Heart right ventricle (tissue), 16 donors: ENCODE data around the gene TNFRSF1B. TPM values are rescaled to one million over a fixed set of nuclear protein-coding genes. Genes with fewer than 3 reads are reported as not detected.

Source experiments
- ATAC-seq, 8 donors: fragments of 200-7000 bp; cut with Tn5 transposase; one replicate each; pipeline ENCODE4 v1.9.1; 2020; ENCODE audit warnings: mild to moderate bottlenecking in 8 of 8, moderate library complexity in 8 of 8, moderate number of reproducible peaks in 1 of 8
- DNase-seq, 2 donors: peaks; one replicate each; pipeline ENCODE4 v3.0.0-alpha.2; 2020
- H3K27ac ChIP-seq, 10 donors: fragments of 200-600 bp; sonication (generic) in 2 of 10; one replicate each; pipeline versions ENCODE4 v1.5.0 to v1.8.0; 2020 to 2022; ENCODE audit warnings: mild to moderate bottlenecking in 3 of 10
- H3K27me3 ChIP-seq, 7 donors: fragments of 200-600 bp; one replicate each; pipeline ENCODE4 v1.8.0; 2021 to 2022; ENCODE audit warnings: mild to moderate bottlenecking in 2 of 7
- H3K36me3 ChIP-seq, 9 donors: fragments of 200-600 bp; sonication (generic) in 1 of 9; one replicate each; pipeline versions ENCODE4 v1.5.0 to v1.8.0; 2020 to 2022; ENCODE audit warnings: mild to moderate bottlenecking in 2 of 9
- H3K4me1 ChIP-seq, 9 donors: fragments of 200-600 bp; sonication (generic) in 1 of 9; one replicate each; pipeline versions ENCODE4 v1.5.0 to v1.8.0; 2020 to 2022; ENCODE audit warnings: mild to moderate bottlenecking in 4 of 9
- H3K4me3 ChIP-seq, 10 donors: fragments of 200-600 bp; sonication (generic) in 2 of 10; one replicate each; pipeline versions ENCODE4 v1.5.0 to v1.8.0; 2020 to 2022; ENCODE audit warnings: mild to moderate bottlenecking in 7 of 10, moderate library complexity in 2 of 10
- H3K9me3 ChIP-seq, 11 donors: fragments of 200-600 bp in 10 of 11; sonication (generic) in 2 of 11; one replicate each; pipeline versions ENCODE4 v1.5.0 to v1.8.0; 2013 to 2022; ENCODE audit warnings: mild to moderate bottlenecking in 2 of 11, control low read depth in 1 of 11, moderate library complexity in 1 of 11
- CTCF ChIP-seq, 9 donors: fragments of 200-600 bp; sonication (generic) in 2 of 9; IDR thresholded peaks; one replicate each; pipeline versions ENCODE4 v1.5.0 to v1.8.0; 2021 to 2022; ENCODE audit warnings: antibody characterized with exemption in 9 of 9, mild to moderate bottlenecking in 5 of 9, moderate library complexity in 1 of 9
- WGBS, 2 donors: extraction: QIAGEN DNeasy Blood & Tissue Kit; methylation state at CpG; one replicate each; pipeline ENCODE4 v1.1.7; 2013; ENCODE audit warnings: inconsistent platforms in 1 of 2; 5-methylcytosine and 5-hydroxymethylcytosine counted together
- intact Hi-C, 10 donors: fragments of 100-400 bp; cut with DNase I; formaldehyde crosslinking; loops; one replicate each; pipeline versions ENCODE4 v1.11.1 to v1.14.2; 2022
- polyA plus RNA-seq, 2 donors: library from polyadenylated mRNA; stranded (reverse); fragments of 200-250 nt; gene quantifications; one replicate each; pipeline ENCODE4 v1.2.3, GENCODE V29; 2013
- total RNA-seq, 10 donors: library from RNA; stranded (reverse); fragmentation: NEBNext Ultra II Directional in 3 of 10; extraction: Animal tissue kit (Norgen Biotek cat#: 25700) in 3 of 10; gene quantifications; one replicate each; pipeline versions ENCODE4 v1.2.1 to v1.2.4, GENCODE V29; 2021 to 2023
- donor health status: Arrhythmogenic right ventricular cardiomyopathy.
- donor health status: ischemic (EF 13 %, LVEDD 7.1; RV severe dilation, severe dysfunction).
- donor health status: healthy with polysubstance abuse.
- donor health status: DM: no; HTN: yes; CAD: no.
- donor health status: DM: no; HTN: no; CAD: no.
- donor health status: ischemic (EF 25% LVEDD 6.9; RV normal size, moderate dysfunction).
- donor health status: ischemic (EF 25% LVEDD 5.7; RV mildly dilated, moderate dysfunction).
- donor health status: healthy.
- donor health status: DM: yes; HTN: yes; CAD: no.
- donor health status: Ischemic cardiomyopathy.
- donor health status: ischemic (EF 35%, LVEDD 5.7; RV mildly dilated, moderate dysfunction).
- donor health status: nonischemic (EF 11% LVEDD 7.7; RV severe dilation, severe dysfunction).
- donor health status: DM: yes; HTN: yes; CAD: no.
- donor health status: PGD.
- donor health status: ischemic (EF 29% LVEDD 5.4; RV normal size, mild dysfunction).
- donor health status: nonischemic (EF 23%, LVEDD 6.1; RV moderate dilation, normal function).

Gene TNFRSF1B
- total and polyA plus RNA-seq, 12 donors, result 8.0 to 55.4 (median 15.2) TPM

GRCh38 chr1:12159816-12160215 is 7.0 kb upstream of the TNFRSF1B start:
- Histone ChIP-seq H3K4me3 (no peak overlapping the region), H3K27me3 (no peaks in the 10 kb centered on the region), H3K36me3 (no peaks in the 10 kb centered on the region), H3K27ac (peak overlapping the region in 2 of 10 donors; percentile 41 to 96), H3K4me1 (peaks cover 12 to 84% (median 25%) of the 10 kb centered on the region in 9 donors), H3K9me3 (no peaks in the 10 kb centered on the region)
- DNase-seq (no peak), ATAC-seq (no peak)
- WGBS, 2 donors, result 87 to 91% methylated on average over 7 of the region's 7 CpGs
- intact Hi-C loops, result loop anchor here in 2 of 10 donors (5.0 kb wide), 1 partner anchor 33 kb away; no protein-coding TSS in a partner anchor
- no peak for TF ChIP-seq CTCF (IDR thresholded peaks at IDR 0.05)

DNA sequence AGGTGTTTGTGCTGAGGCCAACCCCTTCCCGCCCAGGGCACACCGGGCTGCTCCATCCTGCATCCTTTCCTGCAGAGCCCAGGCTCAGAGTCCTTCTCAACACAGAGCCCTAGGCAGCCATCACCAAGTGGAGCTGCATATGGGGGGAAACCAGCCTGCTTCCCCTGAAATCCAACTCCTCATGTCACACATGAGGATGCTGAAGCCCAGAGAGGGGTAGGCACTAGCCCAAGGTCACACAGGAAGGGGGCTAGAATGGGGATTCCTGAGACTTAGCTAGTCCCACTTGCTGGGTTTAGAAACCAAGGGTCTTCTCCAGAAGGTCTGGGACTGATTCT is 5.5 kb upstream of the TNFRSF1B start:
- Histone ChIP-seq H3K36me3 (no peaks in the 10 kb centered on the region), H3K4me3 (peak overlapping the region in 2 of 10 donors; percentile 0 to 2), H3K4me1 (peaks cover 12 to 98% (median 27%) of the 10 kb centered on the region in 9 donors), H3K9me3 (no peaks in the 10 kb centered on the region), H3K27me3 (no peaks in the 10 kb centered on the region), H3K27ac (peak overlapping the region; percentile 20 to 96 (median 81))
- DNase-seq (no peak), ATAC-seq (peak in 2 of 8 donors; percentile 3 to 29)
- whole genome bisulfite sequencing, 2 donors, result 74 to 81% methylated on average over 2 of the region's 2 CpGs
- intact Hi-C loops, result loop anchor here in 2 of 10 donors (5.0 kb wide), 1 partner anchor 34 kb away; no protein-coding TSS in a partner anchor
- TF ChIP-seq CTCF (IDR thresholded peaks at IDR 0.05), result no peak

DNA sequence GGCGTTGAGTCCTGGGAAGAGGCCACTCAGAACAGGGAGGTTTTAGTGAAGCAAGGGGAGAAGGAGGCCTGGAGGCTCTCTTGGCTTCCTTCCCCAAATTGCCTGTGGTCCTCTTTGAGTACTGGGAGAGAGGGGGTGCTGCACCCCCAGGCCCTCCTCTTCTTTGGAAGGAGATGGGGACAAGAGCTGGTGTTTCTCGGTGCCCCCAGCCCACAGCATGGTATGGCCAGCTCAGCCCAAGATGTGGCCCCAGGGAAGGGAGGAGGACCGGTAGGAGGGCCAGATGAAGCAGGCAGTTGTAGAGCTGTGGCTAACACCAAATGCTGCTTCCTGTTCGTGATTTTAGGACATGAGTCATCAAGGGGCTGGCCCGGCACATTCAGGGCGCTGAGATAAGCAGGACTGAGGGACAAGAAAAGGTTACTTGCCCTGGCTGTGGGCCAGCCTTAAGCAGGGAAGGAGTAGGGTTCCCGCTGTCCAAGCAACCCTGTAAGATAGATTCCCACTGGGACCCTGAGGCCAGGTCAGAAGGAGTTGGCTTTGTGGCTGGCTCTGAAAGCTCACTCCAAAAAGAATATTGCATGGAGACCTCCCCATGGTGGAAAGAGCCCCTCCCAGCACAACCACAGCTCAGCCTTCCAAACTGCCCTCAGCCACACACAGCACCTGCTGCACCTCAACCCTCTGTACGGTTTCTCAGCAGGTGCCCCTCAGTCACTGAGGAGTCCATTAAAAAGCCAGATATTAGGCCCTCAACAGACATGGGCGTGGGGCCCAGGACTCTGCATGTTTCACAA is 4.9 kb upstream of the TNFRSF1B start:
- WGBS, 2 donors, result 26 to 30% methylated on average over 9 of the region's 9 CpGs
- TF ChIP-seq CTCF (IDR thresholded peaks at IDR 0.05), result no peak
- Histone ChIP-seq H3K4me3 (peak overlapping the region in 2 of 10 donors; percentile 0 to 2), H3K27ac (peak overlapping the region; percentile 20 to 96 (median 81)), H3K9me3 (no peaks in the 10 kb centered on the region), H3K4me1 (peaks cover 15 to 99% (median 32%) of the 10 kb centered on the region in 9 donors), H3K36me3 (no peaks in the 10 kb centered on the region), H3K27me3 (peaks cover 0 to 4% (median 0%) of the 10 kb centered on the region in 7 donors)
- DNase-seq (peak; percentile 92 to 94), ATAC-seq (peak; percentile 88 to 97 (median 96))
- intact Hi-C loops, result loop anchor here in 2 of 10 donors (5.0 kb wide), 1 partner anchor 35 kb away; no protein-coding TSS in a partner anchor

DNA sequence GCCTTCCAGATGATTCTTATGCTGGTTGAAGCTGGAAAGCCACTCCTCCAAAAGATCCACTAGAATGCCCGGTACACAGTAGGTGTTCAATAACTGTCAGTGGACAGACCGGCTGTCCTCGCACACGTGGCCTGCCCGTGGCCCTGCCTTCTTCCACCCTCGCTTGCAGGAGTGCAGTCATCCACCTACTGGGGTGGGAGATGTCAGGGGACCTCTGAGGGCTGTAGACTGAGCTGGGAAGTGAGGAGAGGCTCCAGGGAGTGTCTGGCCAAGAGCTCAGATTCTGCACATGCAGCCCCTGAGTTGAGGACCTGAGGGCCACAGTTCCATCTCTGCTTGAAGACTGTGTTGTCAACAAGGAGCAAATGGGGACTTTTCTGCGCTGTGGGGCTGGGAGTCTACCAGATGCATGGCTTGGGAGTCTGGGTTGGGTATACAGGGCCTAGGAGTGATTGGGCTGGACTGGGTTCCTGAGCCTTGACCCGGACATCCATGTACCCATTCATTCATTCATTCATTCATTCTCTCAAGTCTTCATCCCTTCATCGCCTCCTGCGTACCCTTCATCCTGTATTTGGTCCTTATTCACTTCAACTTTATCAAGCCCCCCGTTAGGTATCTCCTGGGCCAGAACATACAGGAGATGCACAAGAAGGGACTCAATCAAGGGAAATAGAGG is 4.2 kb upstream of the TNFRSF1B start:
- H3K27me3 ChIP-seq, result peaks cover 0 to 8% (median 0%) of the 10 kb centered on the region in 7 donors
- H3K4me3 ChIP-seq, result no peak overlapping the region
- H3K36me3 ChIP-seq, result no peaks in the 10 kb centered on the region
- 91 to 92% methylated on average over 11 of the region's 11 CpGs for WGBS, 2 donors
- DNase-seq, result no peak
- ATAC-seq, result no peak
- peak overlapping the region in 9 of 10 donors; percentile 74 to 96 (median 83) for H3K27ac ChIP-seq
- intact Hi-C loops, result loop anchor here in 2 of 10 donors (5.0 kb wide), 1 partner anchor 35 kb away; no protein-coding TSS in a partner anchor
- H3K9me3 ChIP-seq, result no peaks in the 10 kb centered on the region
- TF ChIP-seq CTCF (IDR thresholded peaks at IDR 0.05), result no peak
- peaks cover 15 to 91% (median 32%) of the 10 kb centered on the region in 9 donors for H3K4me1 ChIP-seq
